Embryonic facial prominence (tissue), 1 donor: ENCODE results near the gene AFF1.

Experiments used
- DNase-seq: peaks from one replicate; pipeline ENCODE4 v3.0.0-alpha.2; 2016; ENCODE audit errors: extremely low spot score

Gene AFF1

GRCh38 chr4:86955888-86956451 lies 21.2 kb downstream of the AFF1 start:
- DNase-seq = no peak

- DNase-seq = no peak
Measured at GRCh38 chr4:86957215-86957614, 22.4 kb downstream of the AFF1 start.

- DNase-seq = no peak
Measured at GRCh38 chr4:86959588-86960500, 25.0 kb downstream of the AFF1 start.

GRCh38 chr4:86960557-86960961 lies 25.7 kb downstream of the AFF1 start:
- no peak for DNase-seq

- DNase-seq = no peak
Measured at GRCh38 chr4:86961116-86961515, 26.3 kb downstream of the AFF1 start.

- no peak for DNase-seq
Measured at GRCh38 chr4:86961605-86962295, 26.9 kb downstream of the AFF1 start.

GRCh38 chr4:86963697-86964096 lies 28.9 kb downstream of the AFF1 start:
- no peak for DNase-seq

- DNase-seq = no peak
Measured at GRCh38 chr4:86965019-86965976, 30.5 kb downstream of the AFF1 start.

GRCh38 chr4:86967073-86967472 lies 32.3 kb downstream of the AFF1 start:
- DNase-seq = no peak

- no peak for DNase-seq
Measured at GRCh38 chr4:86967798-86968197, 33.0 kb downstream of the AFF1 start.

GRCh38 chr4:86968547-86968946 lies 33.7 kb downstream of the AFF1 start:
- no peak for DNase-seq

GRCh38 chr4:86970447-86971354 lies 35.9 kb downstream of the AFF1 start:
- DNase-seq = no peak

- DNase-seq = no peak
Measured at GRCh38 chr4:86971355-86971683, 36.5 kb downstream of the AFF1 start.

- no peak for DNase-seq
Measured at GRCh38 chr4:86972997-86973396, 38.2 kb downstream of the AFF1 start.

- no peak for DNase-seq
Measured at GRCh38 chr4:86973668-86974067, 38.9 kb downstream of the AFF1 start.

- no peak for DNase-seq
Measured at GRCh38 chr4:86974551-86974994, 39.8 kb downstream of the AFF1 start.

GRCh38 chr4:86975927-86976326 lies 41.1 kb downstream of the AFF1 start:
- DNase-seq = no peak

GRCh38 chr4:86976801-86977485 lies 42.1 kb downstream of the AFF1 start:
- DNase-seq = no peak

- no peak for DNase-seq
Measured at GRCh38 chr4:86977621-86978184, 42.9 kb downstream of the AFF1 start.

- no peak for DNase-seq
Measured at GRCh38 chr4:86978709-86979108, 43.9 kb downstream of the AFF1 start.
